GM21447 (cell line): Measurements from ENCODE around the gene PHF12.

ENCODE experiments used
- ATAC-seq: cut with Tn5 transposase; IDR thresholded peaks from one replicate; pipeline ENCODE4 v1.9.1; 2021; ENCODE audit not compliant: unreplicated experiment

PHF12 gene

GRCh38 chr17:28955408-28955807 is 4.1 kb upstream of the PHF12 start:
- ATAC-seq, result no peak

GRCh38 chr17:28954886-28955285 is 3.6 kb upstream of the PHF12 start:
- ATAC-seq, result no peak

- no peak for ATAC-seq
Measured at GRCh38 chr17:28953444-28954118, 2.3 kb upstream of the PHF12 start.

- ATAC-seq, result peak; percentile 58
Measured at GRCh38 chr17:28951991-28952975, 965 bp upstream of the PHF12 start.

GRCh38 chr17:28950752-28951427 is 428 bp downstream of the PHF12 start:
- peak; percentile 3 for ATAC-seq

- no peak for ATAC-seq
Measured at GRCh38 chr17:28950017-28950751, 1.1 kb downstream of the PHF12 start.

- no peak for ATAC-seq
Measured at GRCh38 chr17:28949185-28950016, 1.9 kb downstream of the PHF12 start.

GRCh38 chr17:28948873-28949184 is 2.5 kb downstream of the PHF12 start:
- ATAC-seq, result no peak

GRCh38 chr17:28948342-28948741 is 3.0 kb downstream of the PHF12 start:
- no peak for ATAC-seq

GRCh38 chr17:28947639-28948038 is 3.7 kb downstream of the PHF12 start:
- ATAC-seq, result no peak

GRCh38 chr17:28946239-28946638 is 5.1 kb downstream of the PHF12 start:
- ATAC-seq, result no peak

GRCh38 chr17:28944862-28945741 is 6.2 kb downstream of the PHF12 start:
- ATAC-seq, result no peak

- no peak for ATAC-seq
Measured at GRCh38 chr17:28944343-28944742, 7.0 kb downstream of the PHF12 start.

- no peak for ATAC-seq
Measured at GRCh38 chr17:28942925-28943324, 8.4 kb downstream of the PHF12 start.

- ATAC-seq, result no peak
Measured at GRCh38 chr17:28941251-28941650, 10.1 kb downstream of the PHF12 start.

GRCh38 chr17:28940675-28941074 is 10.6 kb downstream of the PHF12 start:
- no peak for ATAC-seq

GRCh38 chr17:28940142-28940541 is 11.2 kb downstream of the PHF12 start:
- ATAC-seq, result no peak

- no peak for ATAC-seq
Measured at GRCh38 chr17:28938552-28938951, 12.8 kb downstream of the PHF12 start.

- ATAC-seq, result no peak
Measured at GRCh38 chr17:28937044-28937729, 14.1 kb downstream of the PHF12 start.
